ENCODE results near the gene VASN. TPM values are rescaled to one million over a fixed set of nuclear protein-coding genes. Genes with fewer than 3 reads are reported as not detected.

VASN gene
- polyA plus RNA-seq, 1 donor = 5.7 TPM

- Histone ChIP-seq H3K4me3 (ENCODE audit: low read length) (no peak overlapping the region), H3K4me1 (ENCODE audit: control insufficient read depth, insufficient read depth, low read length) (peaks cover 17% of the 10 kb centered on the region), H3K36me3 (ENCODE audit: control insufficient read depth, insufficient read depth, low read length) (peaks cover 26% of the 10 kb centered on the region), H3K27ac (ENCODE audit: low read length) (no peak overlapping the region), H3K9me3 (ENCODE audit: control insufficient read depth, low read depth, low read length) (no peaks in the 10 kb centered on the region), H3K27me3 (ENCODE audit: control insufficient read depth, insufficient read depth, low read length) (no peaks in the 10 kb centered on the region)
- 83% methylated on average over 1 of the region's 7 CpGs for WGBS (ENCODE audit: insufficient coverage, low lambda C conversion rate)
- DNase-seq = peak in 1 of 2 donors; percentile 49
Measured at GRCh38 chr16:4414187-4414917, 42.7 kb downstream of the VASN start.

- peaks cover 26% of the 10 kb centered on the region for H3K4me1 ChIP-seq (ENCODE audit: control insufficient read depth, insufficient read depth, low read length)
- H3K27ac ChIP-seq (ENCODE audit: low read length) = peak overlapping the region; percentile 75
- no CpG with 5 or more reads among the region's 44 CpGs for whole genome bisulfite sequencing (ENCODE audit: insufficient coverage, low lambda C conversion rate)
Measured at GRCh38 chr16:4415538-4416199, 44.0 kb downstream of the VASN start.

GRCh38 chr16:4416200-4417032 lies 44.8 kb downstream of the VASN start, which contains the start of gene CORO7:
Gene CORO7 (minus strand): TSS chr16:4416596. CDS start chr16:4416518, 78 bp downstream.
- DNase-seq = peak; percentile 94 to 96
- no peaks in the 10 kb centered on the region for H3K27me3 ChIP-seq (ENCODE audit: control insufficient read depth, insufficient read depth, low read length)
- H3K9me3 ChIP-seq (ENCODE audit: control insufficient read depth, low read depth, low read length) = no peaks in the 10 kb centered on the region
- no CpG with 5 or more reads among the region's 92 CpGs for WGBS (ENCODE audit: insufficient coverage, low lambda C conversion rate)
- H3K4me3 ChIP-seq (ENCODE audit: low read length) = peak within 1 kb of the TSS; percentile 60
- peak within 1 kb of the TSS; percentile 75 for H3K27ac ChIP-seq (ENCODE audit: low read length)
- peaks cover 31% of the 10 kb centered on the region for H3K4me1 ChIP-seq (ENCODE audit: control insufficient read depth, insufficient read depth, low read length)
- peaks cover 15% of the 10 kb centered on the region for H3K36me3 ChIP-seq (ENCODE audit: control insufficient read depth, insufficient read depth, low read length)

More at GRCh38 chr16:4415538-4416199, 44.0 kb downstream of the VASN start:
- H3K4me3 ChIP-seq (ENCODE audit: low read length) = peak overlapping the region; percentile 60
- no peaks in the 10 kb centered on the region for H3K27me3 ChIP-seq (ENCODE audit: control insufficient read depth, insufficient read depth, low read length)
- peaks cover 19% of the 10 kb centered on the region for H3K36me3 ChIP-seq (ENCODE audit: control insufficient read depth, insufficient read depth, low read length)
- peak in 1 of 2 donors; percentile 74 for DNase-seq
- H3K9me3 ChIP-seq (ENCODE audit: control insufficient read depth, low read depth, low read length) = no peaks in the 10 kb centered on the region

- H3K27me3 ChIP-seq (ENCODE audit: control insufficient read depth, insufficient read depth, low read length) = no peaks in the 10 kb centered on the region
- H3K4me1 ChIP-seq (ENCODE audit: control insufficient read depth, insufficient read depth, low read length) = peaks cover 31% of the 10 kb centered on the region
- no peak overlapping the region for H3K4me3 ChIP-seq (ENCODE audit: low read length)
- H3K9me3 ChIP-seq (ENCODE audit: control insufficient read depth, low read depth, low read length) = no peaks in the 10 kb centered on the region
- H3K27ac ChIP-seq (ENCODE audit: low read length) = no peak overlapping the region
- WGBS (ENCODE audit: insufficient coverage, low lambda C conversion rate) = 100% methylated on average over 1 of the region's 7 CpGs
- no peak for DNase-seq
- no peaks in the 10 kb centered on the region for H3K36me3 ChIP-seq (ENCODE audit: control insufficient read depth, insufficient read depth, low read length)
Measured at GRCh38 chr16:4419402-4419959, 47.8 kb downstream of the VASN start.

- no peaks in the 10 kb centered on the region for H3K36me3 ChIP-seq (ENCODE audit: control insufficient read depth, insufficient read depth, low read length)
- WGBS (ENCODE audit: insufficient coverage, low lambda C conversion rate) = 63% methylated on average over 1 of the region's 8 CpGs
- H3K27ac ChIP-seq (ENCODE audit: low read length) = peak overlapping the region; percentile 59
- peaks cover 24% of the 10 kb centered on the region for H3K4me1 ChIP-seq (ENCODE audit: control insufficient read depth, insufficient read depth, low read length)
- DNase-seq = no peak
- no peaks in the 10 kb centered on the region for H3K9me3 ChIP-seq (ENCODE audit: control insufficient read depth, low read depth, low read length)
- no peaks in the 10 kb centered on the region for H3K27me3 ChIP-seq (ENCODE audit: control insufficient read depth, insufficient read depth, low read length)
- no peak overlapping the region for H3K4me3 ChIP-seq (ENCODE audit: low read length)
Measured at GRCh38 chr16:4420505-4421105, 49.0 kb downstream of the VASN start.

- no CpG with 5 or more reads among the region's 68 CpGs for WGBS (ENCODE audit: insufficient coverage, low lambda C conversion rate)
- H3K36me3 ChIP-seq (ENCODE audit: control insufficient read depth, insufficient read depth, low read length) = peaks cover 7% of the 10 kb centered on the region
- H3K27me3 ChIP-seq (ENCODE audit: control insufficient read depth, insufficient read depth, low read length) = no peaks in the 10 kb centered on the region
- peak; percentile 95 to 97 for DNase-seq
- peak within 1 kb of the TSS; percentile 85 for H3K4me3 ChIP-seq (ENCODE audit: low read length)
- H3K27ac ChIP-seq (ENCODE audit: low read length) = peak within 1 kb of the TSS; percentile 95
- peaks cover 18% of the 10 kb centered on the region for H3K4me1 ChIP-seq (ENCODE audit: control insufficient read depth, insufficient read depth, low read length)
- H3K9me3 ChIP-seq (ENCODE audit: control insufficient read depth, low read depth, low read length) = no peaks in the 10 kb centered on the region
Measured at GRCh38 chr16:4425378-4426020, 53.9 kb downstream of the VASN start, which contains the start of gene DNAJA3. Gene DNAJA3 (plus strand): TSS chr16:4425868. CDS start chr16:4425882, 14 bp downstream.

GRCh38 chr16:4426021-4426684 lies 54.5 kb downstream of the VASN start:
- no CpG with 5 or more reads among the region's 31 CpGs for WGBS (ENCODE audit: insufficient coverage, low lambda C conversion rate)
- H3K27me3 ChIP-seq (ENCODE audit: control insufficient read depth, insufficient read depth, low read length) = no peaks in the 10 kb centered on the region
- no peaks in the 10 kb centered on the region for H3K9me3 ChIP-seq (ENCODE audit: control insufficient read depth, low read depth, low read length)
- peak overlapping the region; percentile 74 for H3K27ac ChIP-seq (ENCODE audit: low read length)
- peaks cover 9% of the 10 kb centered on the region for H3K36me3 ChIP-seq (ENCODE audit: control insufficient read depth, insufficient read depth, low read length)
- H3K4me1 ChIP-seq (ENCODE audit: control insufficient read depth, insufficient read depth, low read length) = peaks cover 11% of the 10 kb centered on the region
- DNase-seq = no peak
- H3K4me3 ChIP-seq (ENCODE audit: low read length) = peak overlapping the region; percentile 85

GRCh38 chr16:4426722-4427372 lies 55.2 kb downstream of the VASN start:
- DNase-seq = no peak
- Histone ChIP-seq H3K27me3 (ENCODE audit: control insufficient read depth, insufficient read depth, low read length) (no peaks in the 10 kb centered on the region), H3K9me3 (ENCODE audit: control insufficient read depth, low read depth, low read length) (no peaks in the 10 kb centered on the region), H3K36me3 (ENCODE audit: control insufficient read depth, insufficient read depth, low read length) (peaks cover 14% of the 10 kb centered on the region), H3K27ac (ENCODE audit: low read length) (peak overlapping the region; percentile 74), H3K4me1 (ENCODE audit: control insufficient read depth, insufficient read depth, low read length) (peaks cover 11% of the 10 kb centered on the region), H3K4me3 (ENCODE audit: low read length) (peak overlapping the region; percentile 85)
- WGBS (ENCODE audit: insufficient coverage, low lambda C conversion rate) = no CpG with 5 or more reads among the region's 12 CpGs

GRCh38 chr16:4428500-4428899 lies 56.9 kb downstream of the VASN start:
- Histone ChIP-seq H3K4me1 (ENCODE audit: control insufficient read depth, insufficient read depth, low read length) (peaks cover 11% of the 10 kb centered on the region), H3K4me3 (ENCODE audit: low read length) (no peak overlapping the region), H3K27ac (ENCODE audit: low read length) (no peak overlapping the region), H3K36me3 (ENCODE audit: control insufficient read depth, insufficient read depth, low read length) (peaks cover 19% of the 10 kb centered on the region), H3K9me3 (ENCODE audit: control insufficient read depth, low read depth, low read length) (no peaks in the 10 kb centered on the region), H3K27me3 (ENCODE audit: control insufficient read depth, insufficient read depth, low read length) (no peaks in the 10 kb centered on the region)
- no peak for DNase-seq
- WGBS (ENCODE audit: insufficient coverage, low lambda C conversion rate) = no CpG with 5 or more reads among the region's 7 CpGs
